Stimulated activated CD4-positive, alpha-beta T cell treated with anti-CD3 and anti-CD28 coated beads, Interleukin-4, amount 100 ng/mL, for 1 hour (primary cell): ENCODE results near the gene NFYA.

Experiments
- DNase-seq: peaks from one replicate; pipeline ENCODE4 v3.0.0-alpha.2; 2020

Gene NFYA

GRCh38 chr6:41122373-41122772, 49.6 kb downstream of the NFYA start:
- DNase-seq = no peak

- DNase-seq = no peak
Observed at GRCh38 chr6:41122918-41123317, 50.1 kb downstream of the NFYA start.

GRCh38 chr6:41125282-41125681, 52.5 kb downstream of the NFYA start:
- no peak for DNase-seq

GRCh38 chr6:41132254-41132653, 59.5 kb downstream of the NFYA start:
- DNase-seq = no peak

- no peak for DNase-seq
Observed at GRCh38 chr6:41135062-41135832, 62.5 kb downstream of the NFYA start.

- no peak for DNase-seq
Observed at GRCh38 chr6:41136911-41137310, 64.1 kb downstream of the NFYA start.

GRCh38 chr6:41147917-41148316, 75.1 kb downstream of the NFYA start:
- DNase-seq = no peak
